Esophagus squamous epithelium (tissue), 4 donors: ENCODE results near the gene C2orf49.

Experiments
- POLR2A ChIP-seq, 4 donors: fragments of 450-650 bp; IDR thresholded peaks; one replicate each; pipeline ENCODE4 v1.6.1; 2017; ENCODE audit warnings: antibody characterized with exemption in 4 of 4, mild to moderate bottlenecking in 4 of 4, moderate library complexity in 3 of 4
- TF ChIP-seq, protein P1 (sequence below), 6 experiments: fragments of 450-650 bp in 4 of 6; fragments of 200-600 bp in 2 of 6; sonication (generic) in 2 of 6; IDR thresholded peaks; one replicate each; pipeline ENCODE4 v1.5.1; 2016 to 2019; ENCODE audit warnings: antibody characterized with exemption in 6 of 6, mild to moderate bottlenecking in 4 of 6, moderate library complexity in 4 of 6

DNA sequence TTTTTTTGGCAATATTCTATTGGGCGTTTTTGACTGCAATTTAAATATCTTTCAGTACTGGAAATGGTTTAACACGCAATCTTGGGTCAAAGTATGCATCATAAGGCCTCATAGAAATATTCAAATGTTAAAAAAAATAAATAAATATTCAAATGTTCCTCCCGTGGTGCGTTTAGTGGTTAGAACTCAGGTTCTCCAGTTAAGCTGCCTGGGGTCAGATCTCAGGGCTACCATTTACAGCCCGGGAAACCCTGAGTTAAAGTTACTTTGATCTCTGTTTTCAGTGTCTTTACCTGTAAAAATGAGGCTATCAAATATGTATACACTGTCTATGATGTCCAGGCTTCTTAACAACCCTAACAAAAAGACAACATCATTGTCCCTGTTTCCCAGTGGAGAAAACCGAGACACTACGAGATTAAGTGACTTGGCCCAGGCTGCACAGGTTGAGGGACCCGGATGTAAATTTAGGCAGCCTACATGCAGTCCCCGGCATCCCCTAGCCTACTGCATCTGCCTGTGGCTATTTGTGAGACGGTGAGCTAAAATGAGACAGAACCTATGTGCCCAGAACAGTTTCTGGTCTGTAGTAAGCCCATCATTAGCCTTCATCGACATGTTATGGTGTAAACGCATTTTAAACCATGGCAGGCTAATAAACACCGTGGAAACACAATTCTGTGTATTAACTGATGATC is 59.8 kb downstream of the C2orf49 start:
- TF ChIP-seq, protein P1, sequence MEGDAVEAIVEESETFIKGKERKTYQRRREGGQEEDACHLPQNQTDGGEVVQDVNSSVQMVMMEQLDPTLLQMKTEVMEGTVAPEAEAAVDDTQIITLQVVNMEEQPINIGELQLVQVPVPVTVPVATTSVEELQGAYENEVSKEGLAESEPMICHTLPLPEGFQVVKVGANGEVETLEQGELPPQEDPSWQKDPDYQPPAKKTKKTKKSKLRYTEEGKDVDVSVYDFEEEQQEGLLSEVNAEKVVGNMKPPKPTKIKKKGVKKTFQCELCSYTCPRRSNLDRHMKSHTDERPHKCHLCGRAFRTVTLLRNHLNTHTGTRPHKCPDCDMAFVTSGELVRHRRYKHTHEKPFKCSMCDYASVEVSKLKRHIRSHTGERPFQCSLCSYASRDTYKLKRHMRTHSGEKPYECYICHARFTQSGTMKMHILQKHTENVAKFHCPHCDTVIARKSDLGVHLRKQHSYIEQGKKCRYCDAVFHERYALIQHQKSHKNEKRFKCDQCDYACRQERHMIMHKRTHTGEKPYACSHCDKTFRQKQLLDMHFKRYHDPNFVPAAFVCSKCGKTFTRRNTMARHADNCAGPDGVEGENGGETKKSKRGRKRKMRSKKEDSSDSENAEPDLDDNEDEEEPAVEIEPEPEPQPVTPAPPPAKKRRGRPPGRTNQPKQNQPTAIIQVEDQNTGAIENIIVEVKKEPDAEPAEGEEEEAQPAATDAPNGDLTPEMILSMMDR (IDR thresholded peaks at IDR 0.05): no peak
- TF ChIP-seq POLR2A (IDR thresholded peaks at IDR 0.05): no peak
